ENCODE data around the gene CEP104.

GRCh38 chr1:3847081-3847480 is 9.9 kb downstream of the CEP104 start:
- no peak for TF ChIP-seq JUN (IDR thresholded peaks at IDR 0.05)
- TF ChIP-seq, protein P1, sequence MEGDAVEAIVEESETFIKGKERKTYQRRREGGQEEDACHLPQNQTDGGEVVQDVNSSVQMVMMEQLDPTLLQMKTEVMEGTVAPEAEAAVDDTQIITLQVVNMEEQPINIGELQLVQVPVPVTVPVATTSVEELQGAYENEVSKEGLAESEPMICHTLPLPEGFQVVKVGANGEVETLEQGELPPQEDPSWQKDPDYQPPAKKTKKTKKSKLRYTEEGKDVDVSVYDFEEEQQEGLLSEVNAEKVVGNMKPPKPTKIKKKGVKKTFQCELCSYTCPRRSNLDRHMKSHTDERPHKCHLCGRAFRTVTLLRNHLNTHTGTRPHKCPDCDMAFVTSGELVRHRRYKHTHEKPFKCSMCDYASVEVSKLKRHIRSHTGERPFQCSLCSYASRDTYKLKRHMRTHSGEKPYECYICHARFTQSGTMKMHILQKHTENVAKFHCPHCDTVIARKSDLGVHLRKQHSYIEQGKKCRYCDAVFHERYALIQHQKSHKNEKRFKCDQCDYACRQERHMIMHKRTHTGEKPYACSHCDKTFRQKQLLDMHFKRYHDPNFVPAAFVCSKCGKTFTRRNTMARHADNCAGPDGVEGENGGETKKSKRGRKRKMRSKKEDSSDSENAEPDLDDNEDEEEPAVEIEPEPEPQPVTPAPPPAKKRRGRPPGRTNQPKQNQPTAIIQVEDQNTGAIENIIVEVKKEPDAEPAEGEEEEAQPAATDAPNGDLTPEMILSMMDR (IDR thresholded peaks at IDR 0.05) = no peak
- no peak for TF ChIP-seq EP300 (IDR thresholded peaks at IDR 0.05)
- no peak for TF ChIP-seq NR3C1 (IDR thresholded peaks at IDR 0.05)
- TF ChIP-seq CBX2 (IDR thresholded peaks at IDR 0.05; ENCODE audit: borderline replicate concordance, low read depth) = no peak
- TF ChIP-seq RFX5 (IDR thresholded peaks at IDR 0.05) = no peak
- TF ChIP-seq JUNB (IDR thresholded peaks at IDR 0.05) = no peak
- TF ChIP-seq POLR2A (IDR thresholded peaks at IDR 0.05; ENCODE audit: low read length) = no peak
- no peak for TF ChIP-seq CHD4 (IDR thresholded peaks at IDR 0.05; ENCODE audit: borderline replicate concordance)
- TF ChIP-seq BHLHE40 (IDR thresholded peaks at IDR 0.05; ENCODE audit: low read depth, low read length) = no peak
- no peak for TF ChIP-seq SMC3 (IDR thresholded peaks at IDR 0.05)
- TF ChIP-seq ZFP36 (IDR thresholded peaks at IDR 0.05; ENCODE audit: borderline replicate concordance, partially characterized antibody) = no peak
- TF ChIP-seq, protein P2, sequence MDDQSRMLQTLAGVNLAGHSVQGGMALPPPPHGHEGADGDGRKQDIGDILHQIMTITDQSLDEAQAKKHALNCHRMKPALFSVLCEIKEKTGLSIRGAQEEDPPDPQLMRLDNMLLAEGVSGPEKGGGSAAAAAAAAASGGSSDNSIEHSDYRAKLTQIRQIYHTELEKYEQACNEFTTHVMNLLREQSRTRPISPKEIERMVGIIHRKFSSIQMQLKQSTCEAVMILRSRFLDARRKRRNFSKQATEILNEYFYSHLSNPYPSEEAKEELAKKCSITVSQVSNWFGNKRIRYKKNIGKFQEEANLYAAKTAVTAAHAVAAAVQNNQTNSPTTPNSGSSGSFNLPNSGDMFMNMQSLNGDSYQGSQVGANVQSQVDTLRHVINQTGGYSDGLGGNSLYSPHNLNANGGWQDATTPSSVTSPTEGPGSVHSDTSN (IDR thresholded peaks at IDR 0.05) = no peak
